Measurements from ENCODE around the gene LCP1. TPM values are rescaled to one million over a fixed set of nuclear protein-coding genes. Genes with fewer than 3 reads are reported as not detected.

LCP1 gene
- polyA plus RNA-seq, 1 of the 3 experiments (the other 2 are of a cell fraction), result 0.03 TPM

- no peak for TF ChIP-seq FOXJ3 (CRISPR knock-in tag; IDR thresholded peaks at IDR 0.05)
- no peaks in the 10 kb centered on the region for H3K36me3 ChIP-seq (replicated peaks in 1 of 2; ENCODE audit: control insufficient read depth in 1 of 2, insufficient read depth in 2 of 2, low read length in 1 of 2)
- no peak overlapping the region for H3K4me2 ChIP-seq
- H2AFZ ChIP-seq (ENCODE audit: low read depth), result no peak overlapping the region
- H3K9ac ChIP-seq, result no peak overlapping the region
- no peaks in the 10 kb centered on the region for H3K79me2 ChIP-seq (ENCODE audit: insufficient read depth)
- ChIA-PET CTCF (no interaction called here), POLR2A (no interaction called here)
- H3K4me1 ChIP-seq (ENCODE audit: control insufficient read depth in 1 of 2, insufficient read depth in 2 of 2, low read depth in 1 of 2, low read length in 1 of 2), result no peaks in the 10 kb centered on the region; a peak in 2 of 4 replicates
- 0 out of 2 replicates have a peak, but pooled peaks cover 3% of the 10 kb centered on the region for H3K9me3 ChIP-seq
- no peaks in the 10 kb centered on the region for H3K27me3 ChIP-seq (ENCODE audit: insufficient read depth)
- H3K27ac ChIP-seq (ENCODE audit: low read depth in 2 of 2, low read length in 1 of 2), result no peak overlapping the region
- no peaks in the 10 kb centered on the region for H3K9me2 ChIP-seq
- no peak overlapping the region for H3K4me3 ChIP-seq (ENCODE audit: low read depth in 2 of 2, low read length in 1 of 2)
- no peaks in the 10 kb centered on the region for H4K20me1 ChIP-seq (ENCODE audit: insufficient read depth)
- WGBS (ENCODE audit: low lambda C conversion rate), result 63% methylated on average over 3 of the region's 3 CpGs
- DNase-seq, result no peak
- H3F3A ChIP-seq (replicated peaks; ENCODE audit: insufficient read depth), result no peaks in the 10 kb centered on the region
Observed at GRCh38 chr13:46179491-46179908, 2.5 kb downstream of the LCP1 start.

- Histone ChIP-seq H3K9ac (no peak overlapping the region), H4K20me1 (ENCODE audit: insufficient read depth) (no peaks in the 10 kb centered on the region), H3K4me3 (ENCODE audit: low read depth in 2 of 2, low read length in 1 of 2) (no peak overlapping the region), H3F3A (replicated peaks; ENCODE audit: insufficient read depth) (no peaks in the 10 kb centered on the region), H3K79me2 (ENCODE audit: insufficient read depth) (no peaks in the 10 kb centered on the region), H2AFZ (ENCODE audit: low read depth) (no peak overlapping the region), H3K36me3 (replicated peaks in 1 of 2; ENCODE audit: control insufficient read depth in 1 of 2, insufficient read depth in 2 of 2, low read length in 1 of 2) (no peaks in the 10 kb centered on the region), H3K27me3 (ENCODE audit: insufficient read depth) (no peaks in the 10 kb centered on the region), H3K4me1 (ENCODE audit: control insufficient read depth in 1 of 2, insufficient read depth in 2 of 2, low read depth in 1 of 2, low read length in 1 of 2) (no peaks in the 10 kb centered on the region; a peak in 2 of 4 replicates), H3K4me2 (no peak overlapping the region), H3K9me3 (0 out of 2 replicates have a peak, but pooled peaks cover 3% of the 10 kb centered on the region), H3K9me2 (no peaks in the 10 kb centered on the region), H3K27ac (ENCODE audit: low read depth in 2 of 2, low read length in 1 of 2) (no peak overlapping the region)
- TF ChIP-seq PBX3 (IDR thresholded peaks at IDR 0.05), result no peak
- no peak for TF ChIP-seq FOXJ3 (CRISPR knock-in tag; IDR thresholded peaks at IDR 0.05)
- TF ChIP-seq POLR2AphosphoS5 (IDR thresholded peaks at IDR 0.05; ENCODE audit: low read depth, low read length), result no peak
- no peak for TF ChIP-seq USF2 (IDR thresholded peaks at IDR 0.05; ENCODE audit: borderline replicate concordance, low read depth, low read length)
- no peak for TF ChIP-seq CHD2 (IDR thresholded peaks at IDR 0.05; ENCODE audit: low read length, partially characterized antibody)
- TF ChIP-seq GABPA (IDR thresholded peaks at IDR 0.05; ENCODE audit: low read depth), result no peak
- no peak for TF ChIP-seq TEAD4 (IDR thresholded peaks at IDR 0.05; ENCODE audit: borderline replicate concordance, insufficient read depth)
- no peak for TF ChIP-seq TCF12 (IDR thresholded peaks at IDR 0.05)
- no peak for TF ChIP-seq MXI1 (IDR thresholded peaks at IDR 0.05; ENCODE audit: low read depth, low read length)
- no peak for TF ChIP-seq YY1 (IDR thresholded peaks at IDR 0.05; ENCODE audit: low read depth)
- no peak for TF ChIP-seq NRF1 (IDR thresholded peaks at IDR 0.05; ENCODE audit: low read depth, low read length)
- no peak for TF ChIP-seq SIN3A (IDR thresholded peaks at IDR 0.05; ENCODE audit: borderline replicate concordance, low read depth, low read length)
- TF ChIP-seq EZH2phosphoT487 (IDR thresholded peaks at IDR 0.05; ENCODE audit: borderline replicate concordance, low read depth), result no peak
- no peak for TF ChIP-seq REST (IDR thresholded peaks at IDR 0.05; ENCODE audit: low read depth, low read length)
- no peak for DNase-seq
- ChIA-PET POLR2A (no interaction called here), CTCF (no interaction called here)
Observed at GRCh38 chr13:46178821-46179220, 3.2 kb downstream of the LCP1 start.
